ENCODE measurements around the gene EXTL2.
A peak's percentile ranks its signal among the peaks of the same experiment; 100 is the strongest.
"Not testable (repeated sequence)": the region's sequence is repeated elsewhere in the genome, so short reads cannot be mapped to it uniquely, and the experiment has no call there.

Gene EXTL2

DNA sequence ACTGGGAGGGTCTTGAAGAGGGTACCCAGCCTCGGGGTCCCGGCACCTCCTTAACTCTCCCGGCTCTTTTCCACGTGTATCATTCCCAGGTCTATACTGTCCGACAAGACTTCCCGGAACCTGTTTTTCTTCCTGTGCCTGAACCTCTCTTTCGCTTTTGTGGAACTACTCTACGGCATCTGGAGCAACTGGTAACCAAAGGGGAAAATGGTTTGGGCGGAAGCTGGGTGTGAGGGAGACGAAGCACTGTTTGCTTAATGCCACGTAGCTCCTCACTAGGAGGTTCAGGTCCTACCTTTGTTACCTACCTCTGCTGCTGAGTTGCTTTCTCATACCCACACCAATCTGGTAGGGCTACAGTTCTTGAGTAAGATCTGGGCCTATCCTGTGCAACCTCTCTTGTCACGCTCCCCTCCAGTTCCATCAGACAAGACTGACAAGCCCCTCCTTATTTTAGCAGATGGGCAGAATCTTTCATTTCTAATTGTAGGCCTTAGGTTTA lies 1.9 kb upstream of the EXTL2 start:
- peak; percentile 83 for DNase-seq

DNA sequence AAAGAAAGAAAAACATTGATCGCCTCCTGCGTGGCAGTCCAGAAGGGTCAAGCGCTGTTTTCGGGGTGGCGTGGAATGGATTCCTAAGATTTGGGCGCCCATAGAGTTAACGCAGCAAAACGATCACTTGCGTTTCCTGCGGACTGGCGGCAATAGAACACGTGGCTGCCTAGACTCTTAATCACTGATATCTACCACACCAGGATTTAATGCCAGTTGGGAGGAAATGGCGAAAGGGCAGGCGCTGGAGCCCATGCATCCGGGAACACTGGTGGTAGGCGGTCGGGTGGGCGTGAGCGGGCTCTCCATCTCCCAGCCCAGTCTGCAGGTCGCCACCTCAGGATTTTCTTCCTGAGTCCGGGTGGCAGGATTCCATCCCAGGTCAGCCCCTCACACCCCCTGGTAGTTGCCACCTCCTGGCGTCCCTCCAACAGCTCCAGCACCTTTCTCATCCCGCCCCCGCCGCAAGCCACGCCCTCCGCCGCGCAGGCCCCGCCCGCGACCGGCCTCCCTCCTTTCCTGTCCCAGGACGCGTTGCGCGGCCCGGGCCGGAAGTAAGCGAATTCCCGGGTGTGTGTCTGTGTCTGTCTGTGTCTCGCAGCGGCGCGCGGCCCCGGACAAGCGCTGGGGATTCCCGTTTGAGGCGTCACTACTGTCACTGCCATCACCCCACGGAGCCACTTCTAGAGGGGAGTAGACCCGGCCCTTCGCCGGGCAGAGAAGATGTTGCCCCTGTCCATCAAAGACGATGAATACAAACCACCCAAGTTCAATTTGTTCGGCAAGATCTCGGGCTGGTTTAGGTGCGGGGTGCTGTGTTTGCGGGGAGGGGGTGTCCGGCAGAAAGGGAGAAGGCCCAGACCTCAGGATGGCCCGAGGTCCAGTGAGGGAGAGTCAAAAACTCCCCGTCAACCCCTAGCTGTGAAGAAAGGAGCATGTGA lies 1.2 kb upstream of the EXTL2 start, which contains the start of gene SLC30A7:
TSS of gene SLC30A7 (plus strand) at position 551 of the 941 bp plus-strand sequence. CDS start at position 724, 173 bp downstream.
- DNase-seq = peak; percentile 99

DNA sequence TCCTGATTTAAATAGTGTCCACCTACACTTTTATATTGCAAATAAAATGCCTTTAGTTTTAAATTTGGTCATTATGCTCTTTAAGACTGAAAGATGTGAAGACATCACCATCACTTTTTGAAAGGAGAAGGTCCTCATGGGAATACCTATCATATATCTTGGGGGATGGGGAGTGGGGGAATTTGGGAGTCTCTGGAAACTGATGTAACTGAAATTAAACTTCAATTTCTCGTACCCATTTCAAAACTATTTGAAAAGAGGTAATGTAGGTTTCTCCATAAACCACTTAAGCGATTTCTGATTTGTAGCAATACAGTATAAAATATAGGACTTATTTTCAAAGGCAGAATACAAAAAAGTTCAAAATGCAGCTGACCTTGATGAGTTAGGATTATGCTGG lies 924 bp downstream of the EXTL2 start:
- DNase-seq = no peak

DNA sequence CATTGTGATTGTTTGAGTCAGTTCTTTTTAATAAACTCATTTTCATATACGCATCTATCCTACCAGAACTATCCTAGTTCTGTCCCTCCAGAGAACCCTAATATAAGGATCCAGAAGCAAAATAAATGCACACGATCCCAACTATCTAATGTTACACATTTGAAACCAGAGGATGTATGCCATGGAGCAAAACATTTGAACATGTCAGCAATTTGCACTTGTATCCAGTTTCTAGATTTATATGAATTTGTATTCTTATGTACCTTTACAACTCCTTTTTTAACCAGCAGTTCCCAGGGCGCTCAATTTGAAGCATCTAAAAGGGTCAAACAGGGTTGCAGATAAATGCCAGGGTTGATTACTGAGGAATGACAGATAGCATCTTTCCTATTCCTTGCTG lies 2.1 kb downstream of the EXTL2 start:
- no peak for DNase-seq

DNA sequence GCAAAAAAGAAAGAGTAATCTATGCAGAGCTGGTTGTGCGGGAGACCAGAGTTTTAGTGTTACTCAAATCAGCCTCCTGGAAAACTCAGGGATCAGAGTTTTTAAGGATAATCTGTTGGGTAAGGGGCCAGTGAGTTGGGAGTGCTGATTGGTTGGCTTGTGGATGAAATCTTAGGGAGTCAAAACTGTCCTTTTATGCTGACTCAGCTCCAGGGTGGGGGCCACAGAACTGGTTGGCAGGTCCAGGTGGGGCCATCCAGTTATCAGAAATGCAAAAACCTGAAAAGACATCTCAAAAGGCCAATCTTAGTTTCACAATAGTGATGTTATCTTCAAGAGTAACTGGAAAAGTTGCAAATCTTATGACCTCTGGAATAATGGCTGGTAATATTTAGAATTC lies 3.3 kb downstream of the EXTL2 start:
- DNase-seq = no peak

DNA sequence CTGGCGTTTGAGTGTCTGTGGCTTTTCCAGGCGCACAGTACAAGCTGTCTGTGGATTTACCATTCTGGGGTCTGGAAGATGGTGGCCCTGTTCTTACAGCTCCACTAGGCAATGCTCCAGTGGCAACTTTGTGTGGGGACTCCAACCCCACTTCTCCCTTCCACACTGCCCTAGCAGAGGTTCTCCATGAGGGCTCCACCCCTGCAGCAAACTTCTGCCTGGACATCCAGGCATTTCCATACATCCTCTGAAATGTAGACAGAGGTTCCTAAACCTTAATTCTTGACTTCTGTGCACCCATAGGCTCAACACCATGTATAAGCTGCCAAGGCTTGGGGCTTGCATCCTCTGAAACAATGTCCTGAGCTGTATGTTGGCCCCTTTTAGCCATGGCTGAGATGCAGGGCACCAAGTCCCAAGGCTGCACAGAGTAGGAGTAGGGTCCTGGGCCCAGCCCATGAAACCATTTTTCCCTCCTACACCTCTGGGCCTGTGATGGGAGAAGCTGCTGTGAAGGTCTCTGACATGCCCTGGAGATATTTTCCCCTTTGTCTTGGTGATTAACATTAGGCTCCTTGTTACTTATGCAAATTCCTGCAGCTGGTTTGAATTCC lies 4.7 kb downstream of the EXTL2 start:
- not testable (repeated sequence) for DNase-seq

DNA sequence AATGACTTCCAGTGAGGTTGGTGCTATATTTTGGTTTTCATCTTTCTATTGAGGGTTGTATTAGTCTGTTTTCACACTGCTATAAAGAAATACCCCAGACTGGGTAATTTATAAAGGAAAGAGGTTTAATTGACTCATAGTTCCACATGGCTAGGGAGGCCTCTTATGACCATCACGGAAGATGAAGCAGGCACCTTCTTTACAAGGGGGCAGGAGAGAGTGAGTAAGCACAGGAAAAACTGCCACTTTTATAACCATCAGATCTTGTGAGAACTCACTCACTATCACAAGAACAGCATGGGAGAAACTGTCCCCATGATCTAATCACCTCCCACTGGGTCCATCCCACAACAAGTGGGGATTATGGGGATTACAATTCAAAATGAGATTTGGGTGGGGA lies 5.6 kb downstream of the EXTL2 start:
- not testable (repeated sequence) for DNase-seq

DNA sequence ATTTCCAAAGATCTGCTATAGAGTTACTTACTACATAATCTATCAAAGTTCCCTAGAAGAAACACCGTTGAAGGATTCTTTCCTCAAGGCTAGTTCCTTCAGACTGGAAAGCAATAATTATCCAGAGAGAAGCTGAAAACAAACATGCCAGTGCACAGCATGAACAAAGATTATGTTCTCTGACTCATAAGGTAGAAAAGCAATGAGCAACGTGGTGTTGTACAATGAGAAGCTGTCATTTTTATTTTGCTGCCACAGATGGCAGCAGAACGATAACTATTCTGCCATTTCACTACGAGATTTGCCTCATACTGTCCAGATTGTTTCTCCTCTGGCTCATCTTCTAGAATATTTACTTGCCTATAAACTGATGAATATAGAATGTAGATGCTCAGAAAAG lies 10.7 kb downstream of the EXTL2 start:
- no peak for DNase-seq

DNA sequence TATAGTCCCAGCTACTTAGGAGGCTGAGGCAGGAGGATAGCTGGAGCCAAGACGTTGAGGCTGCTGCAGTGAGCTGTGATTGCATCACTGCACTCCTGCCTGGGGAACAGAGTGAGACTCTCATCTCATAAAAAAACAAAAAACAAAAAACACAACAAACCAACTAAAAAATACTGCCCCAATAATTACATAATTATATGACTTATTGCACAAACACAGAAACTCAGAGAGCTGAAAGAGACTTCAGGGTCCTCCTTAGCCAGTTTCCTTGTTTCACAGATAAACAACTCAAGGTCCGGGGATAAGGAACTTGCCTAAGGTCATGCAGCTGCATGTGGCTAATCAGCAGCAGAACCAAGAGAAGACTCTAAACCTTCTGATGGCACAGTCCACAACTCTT lies 11.9 kb downstream of the EXTL2 start:
- DNase-seq = no peak

DNA sequence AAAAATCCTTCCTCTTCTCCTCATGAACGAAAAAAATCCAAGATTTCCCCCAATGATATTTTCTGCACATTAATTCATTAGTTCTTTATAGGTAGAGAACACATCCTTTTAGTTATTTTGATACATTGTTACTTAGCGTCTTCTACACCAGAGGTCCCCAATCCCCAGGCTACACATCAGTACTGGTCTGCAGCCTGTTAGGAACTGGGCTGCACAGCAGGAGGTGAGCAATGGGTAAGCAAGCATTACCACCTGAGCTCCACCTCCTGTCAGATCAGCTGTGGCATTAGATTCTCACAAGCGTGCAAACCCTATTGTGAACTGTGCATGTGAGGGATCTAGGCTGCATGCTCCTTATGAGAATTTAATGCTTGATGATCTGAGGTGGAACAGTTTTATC lies 13.0 kb downstream of the EXTL2 start:
- DNase-seq = no peak

DNA sequence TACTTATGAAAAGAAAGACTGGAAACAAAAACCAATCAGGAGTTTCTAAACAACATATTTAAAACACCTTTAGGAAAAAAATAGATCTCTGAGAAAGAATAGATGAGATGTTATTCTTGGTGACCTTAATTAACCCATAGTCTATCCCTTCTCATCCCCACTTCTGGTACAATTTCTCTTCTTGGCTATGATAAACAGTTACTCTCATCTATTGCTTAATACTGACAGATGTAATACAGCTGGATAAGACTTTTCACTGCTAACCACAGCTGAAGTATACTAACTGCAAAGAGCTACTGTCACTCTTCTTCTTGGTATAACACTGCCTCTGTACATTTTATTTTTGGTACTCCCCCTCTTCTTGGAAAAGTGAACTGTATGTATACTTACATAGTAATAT lies 15.2 kb downstream of the EXTL2 start:
- DNase-seq = no peak

DNA sequence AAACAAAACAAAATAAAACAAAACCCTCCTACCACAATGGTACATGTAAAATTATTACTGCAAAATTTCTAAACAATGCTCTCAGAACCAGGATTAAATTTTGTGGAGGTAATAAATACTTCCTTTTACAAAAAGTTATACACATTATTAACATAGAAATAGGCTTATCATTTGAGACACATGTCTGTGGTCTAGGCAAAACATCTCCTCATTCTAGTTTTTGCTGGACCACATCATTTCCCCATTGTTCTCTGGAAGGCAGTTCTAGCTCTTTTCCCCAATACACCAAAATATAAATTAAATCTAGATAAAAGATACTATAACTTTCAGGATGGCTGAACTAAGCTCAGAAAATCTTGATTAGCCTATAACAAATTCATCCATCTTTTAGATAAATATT lies 18.4 kb downstream of the EXTL2 start:
- no peak for DNase-seq

DNA sequence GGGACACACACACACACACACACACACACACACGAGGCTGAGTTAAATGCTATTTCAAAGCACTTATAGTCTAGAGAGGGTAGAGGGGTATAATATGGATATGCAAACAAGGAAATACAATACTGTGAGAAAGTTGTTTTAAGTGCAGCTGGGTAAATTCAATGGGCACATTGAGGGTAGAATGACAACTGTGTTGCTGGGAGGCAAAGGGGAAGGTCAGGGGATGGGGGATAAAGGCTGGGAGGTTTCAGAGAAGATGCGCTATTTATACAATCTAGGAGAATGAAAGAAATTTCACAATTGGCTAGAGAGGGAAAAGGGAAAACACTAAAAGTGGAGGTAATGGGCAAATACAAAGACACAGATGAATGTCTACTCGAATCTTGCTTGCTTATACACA lies 19.4 kb downstream of the EXTL2 start:
- DNase-seq = no peak

DNA sequence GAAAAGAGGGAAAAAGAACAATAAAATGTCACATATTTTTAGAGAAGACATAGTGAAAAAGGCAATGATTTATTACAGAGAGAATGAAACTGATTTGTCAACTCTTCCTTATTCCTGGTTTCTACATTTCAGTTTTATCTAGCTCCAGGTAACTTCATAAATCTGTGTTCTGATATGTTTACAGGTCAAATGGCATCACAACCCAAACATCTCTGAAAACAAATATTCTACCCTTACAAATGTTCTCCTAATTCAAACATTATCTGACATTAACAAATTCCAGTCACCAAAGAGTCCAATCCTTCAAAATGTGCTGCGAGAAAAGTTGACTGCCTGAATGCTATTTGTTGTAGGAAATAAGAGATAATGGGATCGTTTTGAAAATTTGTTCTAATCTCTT lies 20.2 kb downstream of the EXTL2 start:
- DNase-seq = no peak

DNA sequence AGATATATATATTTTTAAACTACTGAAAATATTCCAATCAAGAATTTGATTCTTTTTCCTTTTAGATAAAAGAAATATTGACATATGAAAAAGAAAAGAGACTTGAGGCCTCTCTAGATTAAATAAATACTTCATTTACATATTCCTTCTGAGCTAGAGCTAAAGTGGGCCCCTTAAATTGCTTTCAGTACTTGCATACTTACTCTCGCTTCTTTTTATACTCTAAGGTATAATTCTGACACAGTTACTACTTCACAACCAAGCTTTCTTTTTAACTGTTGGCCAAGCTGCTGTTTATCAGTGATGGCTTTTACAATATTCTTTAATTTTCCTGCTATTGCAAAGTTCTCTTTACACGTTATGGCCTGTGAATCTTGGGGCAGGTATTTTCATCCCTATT lies 24.6 kb downstream of the EXTL2 start:
- no peak for DNase-seq

DNA sequence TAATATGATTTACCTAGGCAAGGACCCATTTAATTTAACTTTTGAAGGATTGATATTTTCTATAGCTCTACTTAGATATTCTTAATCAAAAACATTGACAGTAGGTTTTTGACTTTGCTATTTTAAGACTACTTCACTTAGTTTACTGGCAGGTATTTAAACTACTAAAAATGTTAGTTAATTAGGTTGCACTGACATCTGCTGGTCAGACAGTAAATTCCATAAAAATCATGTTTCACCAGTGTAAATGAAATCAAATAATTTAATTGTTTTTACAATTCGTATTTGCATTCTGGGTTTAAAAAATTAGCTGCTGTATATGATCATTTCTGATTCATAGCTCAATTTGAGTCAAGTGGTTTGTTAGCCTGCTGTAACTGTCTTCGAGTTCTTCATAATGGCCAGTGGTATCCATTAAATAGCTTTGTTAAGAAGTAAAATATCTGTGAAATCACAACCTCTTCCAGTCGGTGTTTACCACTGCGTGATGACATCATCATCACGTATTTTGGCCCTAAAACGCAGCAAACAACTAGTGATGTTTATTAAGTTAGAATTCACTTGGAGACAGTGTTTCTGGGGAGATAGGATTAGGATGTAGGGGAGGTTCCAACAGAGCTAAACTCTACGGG lies 26.2 kb downstream of the EXTL2 start:
- no peak for DNase-seq

DNA sequence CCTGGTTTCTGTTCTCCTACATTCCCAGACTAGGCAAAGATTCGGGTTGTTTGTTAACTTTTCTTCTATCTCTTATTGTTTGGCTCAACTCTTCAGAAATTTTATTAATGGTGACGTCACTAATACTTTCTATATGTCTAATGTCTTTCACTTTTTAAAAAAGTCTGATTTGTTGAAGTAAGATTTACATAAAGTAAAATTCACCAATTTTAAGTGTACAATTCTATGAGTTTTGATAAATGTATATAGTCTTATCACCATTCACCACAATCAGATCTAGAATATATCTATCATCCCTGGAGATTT lies 27.8 kb downstream of the EXTL2 start:
- DNase-seq = no peak

DNA sequence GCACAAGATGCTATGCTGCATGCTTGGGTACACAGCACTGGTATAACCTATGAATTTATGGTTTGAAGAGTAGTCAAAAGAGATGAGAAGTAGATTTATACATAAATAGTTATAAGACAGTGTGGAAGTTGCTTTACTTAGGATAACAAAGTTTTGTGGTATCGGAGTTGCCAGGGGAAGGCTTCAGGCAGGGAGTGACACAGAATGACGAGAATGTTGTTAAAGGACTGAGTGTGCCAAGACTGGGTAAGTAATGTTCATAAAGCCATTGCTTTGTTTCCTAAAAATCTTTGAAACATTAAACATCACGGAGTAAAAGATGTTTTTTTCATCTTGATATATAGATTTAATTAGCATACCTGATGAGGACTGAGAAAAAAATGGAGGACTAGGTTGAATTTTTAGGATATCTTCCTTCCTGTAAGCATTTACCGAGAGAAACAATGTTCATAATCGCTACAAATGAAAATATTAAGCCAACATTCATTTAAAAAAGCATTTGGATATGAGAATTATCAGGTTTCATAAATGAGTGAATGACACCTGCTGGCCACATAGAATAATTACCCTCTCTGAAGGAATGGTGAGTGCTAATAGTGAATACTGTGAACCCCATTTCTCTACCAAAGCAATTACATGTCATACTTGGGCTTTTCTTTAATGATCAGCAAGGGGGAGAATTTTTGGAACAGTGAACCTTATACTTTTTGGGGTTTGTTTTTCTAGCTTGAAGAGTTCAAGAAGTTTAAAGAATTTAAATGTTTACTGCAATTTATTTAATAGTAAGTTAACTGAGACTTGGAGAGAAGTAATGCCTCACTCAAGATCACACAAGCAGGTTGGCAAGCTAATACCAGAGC lies 28.4 kb downstream of the EXTL2 start:
- no peak for DNase-seq

DNA sequence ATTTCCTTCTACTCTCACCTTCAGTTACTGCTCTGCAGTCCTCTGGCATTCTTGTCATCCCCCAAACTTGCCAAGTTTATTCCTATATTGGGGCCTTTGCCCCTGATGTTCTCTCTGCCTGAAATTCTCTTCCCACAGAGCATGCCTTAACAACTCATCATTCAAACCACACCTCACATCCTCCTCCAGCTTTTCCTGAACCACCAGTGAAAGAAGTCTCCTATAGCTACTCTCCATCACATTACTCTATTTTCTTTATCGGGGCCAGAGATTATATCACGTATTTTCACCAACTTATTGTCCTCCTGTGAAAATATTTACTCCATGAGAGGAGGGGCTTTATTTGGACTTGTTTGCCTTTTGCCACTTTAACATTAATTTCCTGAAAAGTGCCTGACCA lies 32.1 kb downstream of the EXTL2 start:
- DNase-seq = no peak

DNA sequence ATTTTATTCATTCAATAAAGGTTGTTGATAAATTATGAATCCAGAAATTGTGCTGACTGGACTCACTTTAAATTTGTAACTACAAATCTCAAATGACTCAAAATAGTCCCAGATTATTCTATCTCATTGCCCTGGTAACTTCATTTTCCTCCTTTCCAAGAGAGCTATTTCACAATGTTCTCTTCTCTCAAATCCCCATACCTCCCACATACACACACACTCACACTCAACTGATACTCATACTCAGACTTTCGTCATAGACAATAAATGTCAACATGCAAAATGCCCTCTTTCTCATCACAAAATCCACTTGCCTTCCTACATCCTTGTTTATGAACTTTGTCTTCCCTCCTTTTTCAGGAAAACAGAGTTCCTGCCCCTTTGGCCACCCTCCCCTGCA lies 33.3 kb downstream of the EXTL2 start:
- no peak for DNase-seq

DNA sequence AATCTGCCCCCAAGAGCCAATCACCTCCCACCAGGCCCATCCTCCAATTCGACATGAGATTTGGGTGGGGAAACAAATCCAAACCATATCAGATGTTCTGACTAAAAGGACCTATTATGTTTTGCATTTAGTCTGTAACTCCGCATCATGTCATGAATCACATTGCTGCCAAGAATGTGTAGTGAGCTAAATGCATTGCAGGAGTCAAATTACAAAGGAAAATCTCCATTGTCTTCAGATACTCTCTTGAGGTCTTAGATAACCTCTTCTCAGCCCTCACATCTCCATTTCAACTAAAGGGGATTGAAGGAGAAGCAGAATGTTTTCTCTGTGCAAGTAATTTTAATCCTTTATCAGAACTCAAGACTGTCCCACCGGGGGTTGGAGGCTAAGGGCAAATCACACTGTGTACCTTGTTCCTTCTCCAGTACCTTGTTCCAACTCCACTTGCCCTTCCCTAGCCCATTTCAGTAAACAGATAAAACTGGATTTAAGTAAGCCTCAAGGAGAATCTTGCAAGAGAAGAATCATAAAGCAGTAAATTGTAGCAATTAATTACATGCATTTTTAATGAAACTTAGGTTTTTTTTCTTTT lies 34.1 kb downstream of the EXTL2 start:
- no peak for DNase-seq

DNA sequence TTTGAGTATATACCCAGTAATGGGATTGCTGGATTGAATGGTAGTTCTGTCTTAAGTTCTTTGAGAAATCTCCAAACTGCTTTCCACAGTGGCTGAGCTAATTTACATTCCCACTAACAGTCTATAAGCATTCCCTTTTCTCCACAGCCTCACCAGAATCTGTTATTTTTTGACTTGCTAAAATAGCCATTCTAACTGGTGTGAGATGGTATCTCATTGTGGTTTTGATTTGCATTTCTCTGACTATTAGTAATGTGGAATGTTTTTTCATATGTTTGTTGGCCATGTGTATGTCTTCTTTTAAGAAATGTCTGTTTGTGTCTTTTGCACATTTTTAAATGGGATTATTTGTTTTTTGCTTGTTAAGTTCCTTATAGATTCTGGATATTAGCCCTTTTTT lies 39.5 kb downstream of the EXTL2 start:
- DNase-seq = not testable (repeated sequence)

DNA sequence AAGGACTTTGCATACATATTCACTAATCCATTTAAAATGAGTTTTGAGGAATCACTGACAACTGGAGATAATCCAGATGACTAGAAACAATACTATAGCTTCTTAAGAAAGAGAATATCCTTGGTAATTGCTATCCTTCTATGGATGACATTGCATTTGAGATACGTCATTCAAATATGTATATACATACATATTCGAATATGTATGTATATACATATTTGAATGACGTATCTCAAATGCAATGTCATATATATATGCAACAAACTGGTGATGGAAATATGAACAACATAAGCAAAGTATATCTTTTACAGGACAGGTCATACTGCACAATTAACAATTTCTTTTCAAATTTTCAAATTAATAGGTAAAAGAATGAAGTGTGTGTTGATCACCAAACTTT lies 41.7 kb downstream of the EXTL2 start:
- DNase-seq = no peak

Data from activated effector memory CD4-positive, alpha-beta T cell treated with anti-CD3 and anti-CD28 coated beads, Interleukin-2, amount 50 U/mL, for 16 hours (primary cell).